Smooth muscle cell (in vitro differentiated cells): ENCODE data around the gene FBXL19. TPM values are rescaled to one million over a fixed set of nuclear protein-coding genes. Genes with fewer than 3 reads are reported as not detected.

Source experiments
- DNase-seq: peaks from one replicate; lab custom pipeline; 2025; ENCODE audit not compliant: unreplicated experiment; lab: John Stamatoyannopoulos, UW
- H2AFZ ChIP-seq: fragments of 200-600 bp; sonication (generic); 2 replicates; pipeline ENCODE4 v1.6.0; 2016; ENCODE audit warnings: antibody characterized with exemption, low read depth, mild to moderate bottlenecking
- H3F3A ChIP-seq: fragments of 200-600 bp; sonication (generic); 2 replicates; pipeline ENCODE4 v1.6.0; 2017; ENCODE audit warnings: antibody characterized with exemption, low read depth
- H3K27ac ChIP-seq: fragments of 200-600 bp; sonication (generic); 2 replicates; pipeline ENCODE4 v1.5.1; 2016; ENCODE audit warnings: low read depth, mild to moderate bottlenecking
- H3K27me3 ChIP-seq: fragments of 200-600 bp; sonication (generic); 2 replicates; pipeline ENCODE4 v1.6.1; 2016; ENCODE audit warnings: low read depth, mild to moderate bottlenecking
- H3K36me3 ChIP-seq: fragments of 200-600 bp; sonication (generic); 2 replicates; pipeline ENCODE4 v1.5.1; 2016; ENCODE audit warnings: low read depth
- H3K4me1 ChIP-seq: fragments of 200-600 bp; sonication (generic); 2 replicates; pipeline ENCODE4 v1.5.1; 2016; ENCODE audit warnings: low read depth
- H3K4me2 ChIP-seq: fragments of 200-600 bp; sonication (generic); 2 replicates; pipeline ENCODE4 v1.6.0; 2016; ENCODE audit warnings: mild to moderate bottlenecking
- H3K4me3 ChIP-seq: fragments of 200-600 bp; sonication (generic); 2 replicates; pipeline ENCODE4 v1.5.1; 2016; ENCODE audit warnings: mild to moderate bottlenecking
- H3K79me2 ChIP-seq: fragments of 200-600 bp; sonication (generic); 2 replicates; pipeline ENCODE4 v1.6.0; 2016; ENCODE audit warnings: low read depth, mild to moderate bottlenecking
- H3K9ac ChIP-seq: fragments of 200-600 bp; sonication (generic); 2 replicates; pipeline ENCODE4 v1.6.0; 2016; ENCODE audit warnings: low read depth
- H3K9me3 ChIP-seq: fragments of 200-600 bp; sonication (generic); replicated peaks from 2 replicates; pipeline ENCODE4 v1.5.1; 2016; ENCODE audit warnings: low read depth
- H4K20me1 ChIP-seq: fragments of 200-600 bp; sonication (generic); 2 replicates; pipeline ENCODE4 v1.6.0; 2016; ENCODE audit warnings: low read depth
- CTCF ChIP-seq: fragments of 200-600 bp; sonication (generic); IDR thresholded peaks from 2 replicates; pipeline ENCODE4 v1.5.1; 2017; ENCODE audit warnings: borderline replicate concordance, mild to moderate bottlenecking, antibody characterized with exemption; ENCODE audit not compliant: insufficient read depth, poor library complexity, severe bottlenecking
- WGBS: methylation state at CpG from one replicate; pipeline ENCODE4 v1.1.7; 2016; ENCODE audit warnings: low lambda C conversion rate; 5-methylcytosine and 5-hydroxymethylcytosine counted together
- polyA plus RNA-seq: library from polyadenylated mRNA; unstranded; fragments of >200 nt; fragmentation: Nextera tagmentation; extraction: Ambion mirVana; gene quantifications from 2 replicates; pipeline ENCODE4 v1.2.1, GENCODE V29; 2016
- total RNA-seq: library from RNA; depleted of rRNA; stranded (reverse); fragments of >200 nt; gene quantifications from 2 replicates; pipeline ENCODE4 v1.2.3, GENCODE V29; 2014

Gene FBXL19
- total and polyA plus RNA-seq, 2 experiments from 2014 or later = 1.3 to 4.5 TPM

DNA sequence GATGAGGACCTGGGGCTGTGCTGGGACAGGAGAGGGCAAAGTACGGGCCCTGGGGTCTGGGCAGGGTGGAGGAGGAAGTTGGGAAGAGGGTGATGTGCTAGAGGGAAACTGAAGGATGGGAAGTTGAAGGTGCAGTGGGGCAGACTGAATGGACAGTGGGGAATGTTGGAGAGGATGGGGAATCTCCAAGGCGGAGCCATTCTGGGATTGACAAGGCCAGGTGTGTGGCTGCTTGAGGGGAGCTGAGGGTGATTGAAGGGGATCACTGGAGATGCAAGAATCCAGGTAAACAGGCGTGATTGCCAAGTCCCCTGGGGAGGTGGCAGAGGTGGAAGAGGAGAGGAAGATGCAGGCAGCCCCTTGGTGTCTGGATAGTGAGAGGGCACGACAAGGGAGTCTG lies 53.1 kb downstream of the FBXL19 start:
- 96% methylated on average over 4 of the region's 4 CpGs for WGBS
- no peak overlapping the region for H3K9ac ChIP-seq
- no peaks in the 10 kb centered on the region for H3F3A ChIP-seq
- no peaks in the 10 kb centered on the region for H3K27me3 ChIP-seq
- DNase-seq = no peak
- no peak overlapping the region for H3K4me2 ChIP-seq
- peaks cover 6% of the 10 kb centered on the region for H3K36me3 ChIP-seq
- H3K4me3 ChIP-seq = no peak overlapping the region
- H3K9me3 ChIP-seq = no peaks in the 10 kb centered on the region
- no peak for TF ChIP-seq CTCF
- H3K79me2 ChIP-seq = no peaks in the 10 kb centered on the region
- H3K4me1 ChIP-seq = no peaks in the 10 kb centered on the region
- H2AFZ ChIP-seq = no peak overlapping the region
- peaks cover 3% of the 10 kb centered on the region for H4K20me1 ChIP-seq
- H3K27ac ChIP-seq = no peak overlapping the region

- Histone ChIP-seq H3K9ac (no peak overlapping the region), H2AFZ (no peak overlapping the region), H3K27me3 (no peaks in the 10 kb centered on the region), H3K9me3 (no peaks in the 10 kb centered on the region), H3K79me2 (no peaks in the 10 kb centered on the region), H3K4me1 (no peaks in the 10 kb centered on the region), H3K27ac (no peak overlapping the region), H3K4me2 (no peak overlapping the region), H4K20me1 (peaks cover 3% of the 10 kb centered on the region), H3K4me3 (no peak overlapping the region), H3F3A (no peaks in the 10 kb centered on the region), H3K36me3 (no peaks in the 10 kb centered on the region)
- TF ChIP-seq CTCF = peak; percentile 24
- DNase-seq = no peak
- WGBS = 89% methylated on average over 16 of the region's 17 CpGs
These were observed 54.1 kb downstream of the FBXL19 start for GRCh38 chr16:30977502-30977901.

GRCh38 chr16:30979170-30980022 lies 56.0 kb downstream of the FBXL19 start:
- Histone ChIP-seq H3K9ac (no peak overlapping the region), H3K27me3 (no peaks in the 10 kb centered on the region), H2AFZ (no peak overlapping the region), H4K20me1 (peaks cover 3% of the 10 kb centered on the region), H3K4me3 (no peak overlapping the region), H3K9me3 (no peaks in the 10 kb centered on the region), H3F3A (no peaks in the 10 kb centered on the region), H3K4me2 (no peak overlapping the region), H3K27ac (no peak overlapping the region), H3K36me3 (no peaks in the 10 kb centered on the region), H3K79me2 (no peaks in the 10 kb centered on the region), H3K4me1 (no peaks in the 10 kb centered on the region)
- 99% methylated on average over 24 of the region's 62 CpGs for WGBS
- no peak for DNase-seq
- no peak for TF ChIP-seq CTCF

GRCh38 chr16:30980023-30980371 lies 56.6 kb downstream of the FBXL19 start:
- H3K4me2 ChIP-seq = no peak overlapping the region
- no peaks in the 10 kb centered on the region for H3K4me1 ChIP-seq

More at GRCh38 chr16:30980023-30980371, 56.6 kb downstream of the FBXL19 start:
- Histone ChIP-seq H3K79me2 (no peaks in the 10 kb centered on the region), H3K9me3 (no peaks in the 10 kb centered on the region), H3K9ac (no peak overlapping the region), H4K20me1 (peaks cover 3% of the 10 kb centered on the region), H2AFZ (no peak overlapping the region), H3K27ac (no peak overlapping the region), H3K36me3 (no peaks in the 10 kb centered on the region), H3K27me3 (no peaks in the 10 kb centered on the region), H3K4me3 (no peak overlapping the region), H3F3A (no peaks in the 10 kb centered on the region)
- TF ChIP-seq CTCF = no peak
- DNase-seq = no peak
- 100% methylated on average over 3 of the region's 15 CpGs for WGBS
